NCI-H187 treated with DMSO at 0.1 percent for 48 hours (cell line): ENCODE results near the gene COQ5.
"Not testable (repeated sequence)": the region's sequence is repeated elsewhere in the genome, so short reads cannot be mapped to it uniquely, and the experiment has no call there.

Experiments
- DNase-seq: peaks from one replicate; lab custom pipeline; 2025; lab: John Stamatoyannopoulos, UW

COQ5 gene

DNA sequence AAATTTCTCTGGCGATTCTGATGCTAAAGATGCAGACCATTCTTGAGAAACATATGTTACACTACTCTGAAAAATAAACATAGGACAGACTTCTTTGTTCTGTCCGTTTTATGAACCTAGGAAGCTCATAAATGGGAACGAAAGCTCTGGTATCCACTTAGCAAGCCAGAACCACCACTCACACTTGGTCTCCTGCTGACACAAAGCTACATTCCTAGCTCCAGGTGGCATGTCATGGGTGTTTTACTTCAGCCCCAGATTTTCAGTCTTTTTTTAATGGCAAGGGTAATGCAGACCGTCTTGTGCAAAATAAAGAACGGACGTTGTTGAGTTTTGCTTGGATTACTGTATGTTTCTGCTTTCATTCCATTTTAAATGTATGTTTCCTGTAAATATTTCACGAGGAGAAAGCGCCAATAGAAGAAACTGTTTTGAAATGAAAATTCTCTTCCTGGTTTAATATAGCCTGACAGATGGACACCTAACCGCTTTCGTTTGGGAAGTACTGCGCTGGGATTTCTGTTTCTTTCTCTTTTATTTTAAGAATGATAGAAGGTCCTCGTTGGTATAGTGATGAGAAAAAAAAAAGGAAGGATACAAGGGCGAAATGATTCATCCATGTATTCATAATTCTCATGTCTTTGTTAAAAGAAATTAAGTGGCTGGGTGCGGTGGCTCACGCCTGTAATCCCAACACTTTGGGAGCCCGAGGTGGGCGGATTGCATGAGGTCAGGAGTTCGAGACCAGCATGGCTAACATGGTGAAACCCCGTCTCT lies 871 bp upstream of the COQ5 start:
- DNase-seq = peak; percentile 76

DNA sequence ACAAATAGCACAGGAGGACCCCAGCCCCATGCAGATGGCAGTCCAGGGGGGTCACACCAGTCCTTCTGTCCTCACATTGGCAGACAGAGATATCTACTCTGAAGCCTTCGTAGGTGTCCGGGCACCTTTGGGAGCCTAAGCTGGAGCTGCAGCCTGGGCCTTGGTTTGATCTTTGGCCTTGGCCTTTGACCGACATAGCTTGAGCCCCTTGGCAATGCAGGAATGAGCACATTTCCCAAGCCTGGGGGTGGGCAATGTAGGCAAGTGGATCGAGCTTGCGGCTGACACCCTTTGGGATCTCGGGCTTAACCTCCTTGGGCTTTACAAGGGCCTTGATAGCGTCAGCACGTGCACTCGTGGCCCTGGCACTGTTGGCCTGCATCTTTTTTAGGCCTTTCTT lies 6.4 kb downstream of the COQ5 start:
- no peak for DNase-seq

DNA sequence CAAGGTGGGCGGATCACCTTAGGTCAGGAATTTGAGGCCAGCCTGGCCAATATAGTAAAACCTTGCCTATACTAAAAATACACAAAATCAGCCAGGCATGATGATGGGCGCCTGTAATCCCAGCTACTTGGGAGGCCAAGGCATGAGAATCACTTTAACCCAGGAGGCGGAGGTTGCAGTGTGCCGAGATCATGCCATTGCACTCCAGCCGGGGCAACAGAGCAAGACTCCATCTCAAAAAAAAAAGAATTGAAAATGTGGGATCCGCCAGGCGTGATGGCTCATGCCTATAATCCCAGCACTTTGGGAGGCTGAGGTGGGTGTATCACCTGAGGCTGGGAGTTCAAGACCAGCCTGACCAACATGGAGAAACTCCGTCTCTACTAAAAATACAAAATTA lies 9.6 kb downstream of the COQ5 start:
- not testable (repeated sequence) for DNase-seq

DNA sequence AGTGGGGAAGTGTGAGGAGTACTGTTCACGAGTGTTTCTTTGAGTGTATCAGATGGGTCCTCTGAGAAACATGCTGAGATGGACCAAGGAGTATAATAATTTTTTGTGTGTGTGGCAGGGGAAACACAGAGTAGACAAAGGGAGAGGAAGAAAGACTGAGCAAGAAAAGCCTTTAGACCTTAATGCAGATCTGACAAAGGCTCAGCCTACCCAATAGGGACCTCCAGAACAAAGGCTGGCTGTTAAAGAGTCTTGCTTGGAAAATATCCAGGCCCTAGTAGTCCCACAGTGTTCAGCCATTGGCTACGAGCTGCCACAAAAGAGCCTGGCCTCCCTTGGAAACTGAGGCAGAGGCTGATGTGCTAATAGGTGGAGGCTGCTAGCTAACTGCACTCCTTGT lies 13.5 kb downstream of the COQ5 start:
- DNase-seq = no peak

- DNase-seq = no peak
Observed at GRCh38 chr12:120514002-120514401, 15.0 kb downstream of the COQ5 start.

- no peak for DNase-seq
Observed at GRCh38 chr12:120508537-120508936, 20.4 kb downstream of the COQ5 start.

DNA sequence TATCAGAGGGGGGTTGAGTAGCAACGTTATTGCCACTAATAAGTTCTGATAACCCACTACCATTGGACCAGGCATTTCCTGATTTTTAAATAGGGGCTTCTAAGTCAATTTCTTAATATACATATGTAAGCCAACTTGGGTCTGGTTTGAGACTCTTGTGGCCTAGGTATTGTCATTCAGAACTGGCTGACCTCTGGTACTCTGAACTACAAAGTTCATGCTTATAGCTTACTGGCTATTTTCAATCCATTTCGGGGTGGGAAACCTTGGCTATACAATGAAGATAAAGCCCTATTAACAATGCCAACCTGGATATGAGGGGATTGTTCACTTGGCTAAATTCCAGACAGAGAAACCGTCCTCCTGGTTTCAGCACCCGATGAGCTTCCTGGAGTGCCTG lies 24.4 kb downstream of the COQ5 start:
- no peak for DNase-seq

- DNase-seq = no peak
Observed at GRCh38 chr12:120500581-120500980, 28.4 kb downstream of the COQ5 start.

- DNase-seq = no peak
Observed at GRCh38 chr12:120498870-120499515, 30.0 kb downstream of the COQ5 start.

DNA sequence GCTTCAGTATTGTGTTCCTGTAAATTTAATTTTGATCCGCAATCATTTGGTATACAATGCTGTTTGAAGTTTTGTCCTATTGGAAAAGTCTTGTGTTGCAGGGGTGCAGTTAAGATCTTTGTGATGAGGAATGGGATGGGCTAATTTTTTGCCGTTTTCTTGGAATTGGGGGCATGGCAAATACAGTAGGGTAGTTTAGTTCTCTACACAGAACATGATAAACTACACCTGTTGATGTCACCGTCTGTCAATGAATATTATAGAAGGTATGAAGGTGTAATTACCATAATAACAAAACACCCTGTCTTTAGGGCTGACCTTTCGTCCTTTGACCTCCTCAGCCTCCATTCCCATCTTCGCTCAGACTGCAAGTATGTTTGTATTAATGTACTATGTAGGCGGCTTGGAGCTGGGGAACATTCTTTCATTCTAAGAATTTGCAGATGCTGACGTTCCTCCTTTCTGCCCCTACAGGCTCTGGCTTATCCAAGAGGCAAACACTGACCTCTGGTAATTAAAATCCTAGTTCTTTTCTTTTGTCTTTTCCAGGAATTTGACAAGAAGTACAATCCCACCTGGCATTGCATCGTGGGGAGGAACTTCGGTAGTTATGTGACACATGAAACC lies 31.3 kb downstream of the COQ5 start:
- DNase-seq = no peak

DNA sequence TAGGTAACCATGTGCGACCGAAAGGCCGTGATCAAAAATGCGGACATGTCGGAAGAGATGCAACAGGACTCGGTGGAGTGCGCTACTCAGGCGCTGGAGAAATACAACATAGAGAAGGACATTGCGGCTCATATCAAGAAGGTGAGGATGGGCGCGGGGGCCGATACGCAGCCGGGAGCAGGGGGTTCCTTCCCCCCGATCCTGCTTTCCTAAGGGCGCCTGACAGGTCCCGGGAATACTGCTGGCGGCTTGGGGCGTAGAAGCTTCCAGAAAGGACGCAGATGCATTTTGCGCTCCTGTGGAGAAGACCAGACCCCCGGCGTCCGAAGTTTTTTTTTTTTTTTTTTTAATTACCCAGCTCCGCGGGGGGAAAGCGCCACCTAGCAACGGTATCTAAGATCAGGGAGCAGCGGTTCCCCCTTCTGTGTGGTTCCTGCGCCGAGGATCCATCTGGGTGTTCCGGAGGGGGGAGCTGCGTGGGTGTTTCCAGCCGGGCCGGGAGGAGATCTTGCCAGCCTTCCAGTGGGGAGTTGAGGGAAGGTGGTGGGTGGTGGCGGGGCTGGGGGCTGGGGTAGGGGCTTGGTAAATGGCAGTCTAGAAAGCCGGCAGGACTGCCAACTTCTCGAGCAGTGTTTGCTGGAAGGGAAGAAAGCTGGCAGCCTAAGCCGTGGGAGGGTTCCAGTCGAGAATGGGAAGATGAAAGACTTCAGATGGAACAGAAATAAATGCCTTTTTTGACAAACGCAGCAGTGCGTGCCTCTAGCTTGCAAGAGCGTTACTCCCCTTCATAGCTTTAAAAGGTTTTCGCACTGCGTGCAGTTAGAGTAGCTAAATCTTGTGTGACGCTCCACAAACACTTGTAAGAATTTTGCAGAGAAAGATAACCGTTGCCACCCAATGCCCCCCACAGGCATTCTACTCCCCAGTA lies 32.3 kb downstream of the COQ5 start:
- no peak for DNase-seq

DNA sequence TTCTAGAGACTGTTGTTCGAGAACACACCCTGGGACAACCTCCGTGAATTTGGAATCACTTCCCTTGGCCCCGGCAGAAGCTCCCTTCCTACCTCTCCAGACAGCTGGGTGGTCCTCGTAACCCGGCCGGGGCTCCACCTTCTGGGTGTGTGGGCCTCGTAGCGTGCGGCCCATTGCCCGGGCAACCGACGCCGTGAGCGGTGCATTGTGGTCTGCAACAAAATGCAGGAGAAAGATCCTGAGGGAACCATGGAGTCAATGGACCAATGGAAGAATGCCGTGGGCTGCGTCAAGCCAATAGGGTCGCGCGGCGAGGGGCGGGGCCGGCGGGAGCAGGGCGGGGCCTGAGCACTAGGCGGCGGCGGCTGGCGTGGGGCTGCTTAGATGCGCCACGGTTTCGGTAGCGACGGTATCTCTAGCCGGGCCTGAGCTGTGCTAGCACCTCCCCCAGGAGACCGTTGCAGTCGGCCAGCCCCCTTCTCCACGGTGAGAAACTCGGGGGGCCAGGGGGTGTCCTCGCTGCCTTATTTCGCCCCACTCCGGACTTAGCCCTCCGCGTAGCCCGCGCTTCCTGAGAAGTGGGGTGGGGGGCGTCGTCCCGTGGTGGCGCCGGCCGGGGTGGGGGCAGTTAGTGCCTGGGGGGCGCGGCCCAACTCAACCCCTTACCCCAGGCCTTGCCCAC lies 33.1 kb downstream of the COQ5 start, which contains the start of gene DYNLL1:
Gene DYNLL1, plus strand, starts transcription at position 383 of the 682 bp plus-strand sequence. CDS start 309 bp downstream, outside the sequence.
- DNase-seq = peak; percentile 65

GRCh38 chr12:120495186-120495730 lies 33.7 kb downstream of the COQ5 start:
- no peak for DNase-seq

- no peak for DNase-seq
Observed at GRCh38 chr12:120490833-120491512, 38.0 kb downstream of the COQ5 start.

DNA sequence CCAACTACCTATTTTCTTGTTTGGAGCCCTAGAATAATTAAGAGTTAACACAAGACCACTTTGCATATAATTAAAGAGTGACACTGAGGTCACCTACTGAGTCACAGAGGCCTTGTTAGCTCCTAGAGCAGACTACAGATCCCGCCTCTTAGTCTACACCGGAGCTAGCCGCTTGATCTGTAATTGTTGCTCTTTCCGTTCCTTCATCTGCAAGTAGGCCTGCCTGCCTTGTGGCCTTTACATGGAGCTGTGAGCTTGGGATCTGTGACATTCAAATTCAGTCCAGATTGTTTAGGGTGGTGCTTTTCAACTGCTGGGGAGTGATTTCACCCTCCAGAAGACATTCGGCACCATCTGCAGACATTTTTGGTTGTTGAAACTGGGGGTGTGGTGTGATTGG lies 38.6 kb downstream of the COQ5 start:
- DNase-seq = no peak

- no peak for DNase-seq
Observed at GRCh38 chr12:120489018-120489417, 39.9 kb downstream of the COQ5 start.

DNA sequence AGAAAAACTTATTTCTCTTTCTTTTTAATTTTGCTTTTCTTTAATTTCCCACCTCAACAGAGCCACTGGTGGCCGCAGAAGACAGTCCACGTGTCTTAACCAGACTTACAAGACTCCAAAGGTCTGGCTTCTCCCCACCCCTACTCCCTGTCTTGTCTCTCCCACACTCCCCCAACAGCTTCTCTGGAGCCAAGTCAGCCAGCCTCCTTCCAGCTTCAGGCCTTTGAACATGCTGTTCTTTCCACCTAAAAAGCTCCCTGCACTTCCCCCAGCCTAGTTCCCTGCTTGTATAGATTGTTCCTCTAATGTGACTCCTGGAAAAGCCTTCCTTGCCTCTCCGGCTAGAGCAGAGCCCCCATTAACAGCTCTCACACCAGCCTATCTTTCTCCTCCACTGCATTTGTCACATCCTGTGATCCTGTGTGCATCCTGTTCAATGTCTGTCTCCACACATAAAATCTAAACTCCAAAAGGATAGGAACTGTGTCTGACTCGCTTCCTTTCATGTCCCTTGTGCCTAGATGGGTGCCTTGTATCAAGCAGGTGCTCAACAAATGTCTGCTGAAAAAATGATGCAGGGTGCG lies 40.8 kb downstream of the COQ5 start:
- DNase-seq = no peak

DNA sequence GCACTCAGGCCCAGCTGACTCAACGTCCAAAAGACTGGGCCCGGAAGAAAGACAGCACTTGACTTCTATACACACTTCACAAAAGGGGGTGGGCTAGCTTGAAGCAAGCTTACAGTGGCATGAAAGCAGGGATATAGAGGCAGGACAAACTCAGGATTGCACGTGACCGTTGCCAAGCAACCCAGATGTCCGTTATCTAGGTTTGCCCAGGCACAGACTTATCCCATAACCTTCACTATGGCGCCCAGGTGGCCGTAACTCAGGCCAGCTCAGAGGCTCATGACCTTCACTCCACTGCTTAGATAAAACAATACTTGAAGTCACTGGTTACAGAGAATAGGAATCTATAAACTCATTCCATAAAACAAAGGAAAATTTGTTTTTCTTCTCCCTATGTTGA lies 41.4 kb downstream of the COQ5 start:
- not testable (repeated sequence) for DNase-seq

GRCh38 chr12:120485961-120486881 lies 42.7 kb downstream of the COQ5 start:
- no peak for DNase-seq
